Urinary bladder (tissue), 4 donors: ENCODE results near the gene ACCSL. TPM values are rescaled to one million over a fixed set of nuclear protein-coding genes. Genes with fewer than 3 reads are reported as not detected.
A peak's percentile ranks its signal among the peaks of the same experiment; 100 is the strongest.

Experiments
- DNase-seq: peaks from one replicate; pipeline ENCODE4 v3.0.0-alpha.2; 2015; ENCODE audit errors: extremely low spot score
- H3K27ac ChIP-seq: one replicate; pipeline ENCODE4 v1.5.1; 2013; ENCODE audit warnings: low read depth, mild to moderate bottlenecking, moderate library complexity
- H3K36me3 ChIP-seq: one replicate; pipeline ENCODE4 v1.6.1; 2013; ENCODE audit warnings: mild to moderate bottlenecking, moderate library complexity; ENCODE audit not compliant: insufficient read depth
- H3K4me1 ChIP-seq: one replicate; pipeline ENCODE4 v1.6.1; 2013; ENCODE audit warnings: mild to moderate bottlenecking, moderate library complexity; ENCODE audit not compliant: insufficient read depth
- H3K4me3 ChIP-seq: one replicate; pipeline ENCODE4 v1.5.1; 2013; ENCODE audit warnings: low read depth, low read length
- WGBS: extraction: QIAGEN DNeasy Blood & Tissue Kit; methylation state at CpG from one replicate; pipeline ENCODE4 v1.1.7; 2013; 5-methylcytosine and 5-hydroxymethylcytosine counted together
- polyA plus RNA-seq: library from polyadenylated mRNA; stranded (reverse); fragments of 200-250 nt; gene quantifications from one replicate; pipeline ENCODE4 v1.2.3, GENCODE V29; 2013
- total RNA-seq: library from RNA; depleted of rRNA; stranded (reverse); fragments of >200 nt; gene quantifications from one replicate; pipeline ENCODE4 v1.2.3, GENCODE V29; 2014
- donor health status: healthy with polysubstance abuse.
- donor health status: healthy.

Gene ACCSL
- total and polyA plus RNA-seq, 2 donors: not detected

- Histone ChIP-seq H3K4me1 (no peaks in the 10 kb centered on the region), H3K4me3 (no peak overlapping the region), H3K36me3 (peaks cover 2% of the 10 kb centered on the region), H3K27ac (no peak overlapping the region)
- DNase-seq: no peak
- 89% methylated on average over 4 of the region's 4 CpGs for WGBS
These were observed 34.9 kb downstream of the ACCSL start for GRCh38 chr11:44082645-44083044.

- Histone ChIP-seq H3K27ac (no peak overlapping the region), H3K4me1 (no peaks in the 10 kb centered on the region), H3K4me3 (no peak overlapping the region), H3K36me3 (peaks cover 2% of the 10 kb centered on the region)
- WGBS: 90% methylated on average over 10 of the region's 10 CpGs
- no peak for DNase-seq
These were observed 35.7 kb downstream of the ACCSL start for GRCh38 chr11:44083433-44083832.

GRCh38 chr11:44083906-44084305, 36.1 kb downstream of the ACCSL start:
- no peak for DNase-seq
- 54% methylated on average over 5 of the region's 5 CpGs for WGBS
- Histone ChIP-seq H3K4me1 (no peaks in the 10 kb centered on the region), H3K36me3 (peaks cover 2% of the 10 kb centered on the region), H3K4me3 (no peak overlapping the region), H3K27ac (no peak overlapping the region)

GRCh38 chr11:44085330-44085729, 37.5 kb downstream of the ACCSL start:
- no peak overlapping the region for H3K4me3 ChIP-seq
- no peak overlapping the region for H3K27ac ChIP-seq
- 97% methylated on average over 1 of the region's 1 CpG for WGBS
- DNase-seq: no peak
- peaks cover 2% of the 10 kb centered on the region for H3K36me3 ChIP-seq
- H3K4me1 ChIP-seq: no peaks in the 10 kb centered on the region

GRCh38 chr11:44088377-44088776, 40.6 kb downstream of the ACCSL start:
- DNase-seq: no peak
- Histone ChIP-seq H3K36me3 (peaks cover 2% of the 10 kb centered on the region), H3K27ac (no peak overlapping the region), H3K4me1 (no peaks in the 10 kb centered on the region), H3K4me3 (no peak overlapping the region)
- 90% methylated on average over 4 of the region's 4 CpGs for WGBS

- 85% methylated on average over 4 of the region's 4 CpGs for WGBS
- Histone ChIP-seq H3K4me3 (no peak overlapping the region), H3K4me1 (no peaks in the 10 kb centered on the region), H3K27ac (no peak overlapping the region), H3K36me3 (peaks cover 2% of the 10 kb centered on the region)
- DNase-seq: no peak
These were observed 41.1 kb downstream of the ACCSL start for GRCh38 chr11:44088871-44089270.

- H3K27ac ChIP-seq: no peak overlapping the region
- no peaks in the 10 kb centered on the region for H3K4me1 ChIP-seq
- no peak for DNase-seq
- H3K4me3 ChIP-seq: no peak overlapping the region
- WGBS: 88% methylated on average over 1 of the region's 1 CpG
- peaks cover 2% of the 10 kb centered on the region for H3K36me3 ChIP-seq
These were observed 42.8 kb downstream of the ACCSL start for GRCh38 chr11:44090539-44090938.

- peaks cover 2% of the 10 kb centered on the region for H3K36me3 ChIP-seq
- no peak overlapping the region for H3K27ac ChIP-seq
- peak; percentile 65 for DNase-seq
- 28% methylated on average over 11 of the region's 11 CpGs for WGBS
- H3K4me1 ChIP-seq: no peaks in the 10 kb centered on the region
- H3K4me3 ChIP-seq: no peak overlapping the region
These were observed 46.6 kb downstream of the ACCSL start for GRCh38 chr11:44094260-44094868.

GRCh38 chr11:44095506-44096359, 48.0 kb downstream of the ACCSL start, which contains the start of gene EXT2:
Gene EXT2, plus strand, starts transcription at chr11:44095678. Its CDS starts 12,035 bp downstream, at chr11:44107713.
- Histone ChIP-seq H3K27ac (peak within 1 kb of the TSS; percentile 56), H3K36me3 (peaks cover 2% of the 10 kb centered on the region), H3K4me3 (peak within 1 kb of the TSS; percentile 94), H3K4me1 (no peaks in the 10 kb centered on the region)
- DNase-seq: peak; percentile 36
- WGBS: under 1% methylated on average over 83 of the region's 83 CpGs

- 14% methylated on average over 18 of the region's 18 CpGs for WGBS
- H3K27ac ChIP-seq: no peak overlapping the region
- no peak for DNase-seq
These were observed 48.8 kb downstream of the ACCSL start for GRCh38 chr11:44096360-44097185.

GRCh38 chr11:44097821-44098220, 50.0 kb downstream of the ACCSL start:
- Histone ChIP-seq H3K36me3 (no peaks in the 10 kb centered on the region), H3K4me1 (no peaks in the 10 kb centered on the region), H3K4me3 (no peak overlapping the region), H3K27ac (no peak overlapping the region)
- WGBS: 91% methylated on average over 2 of the region's 2 CpGs
- no peak for DNase-seq

More at GRCh38 chr11:44096360-44097185, 48.8 kb downstream of the ACCSL start:
- Histone ChIP-seq H3K4me1 (no peaks in the 10 kb centered on the region), H3K4me3 (peak overlapping the region; percentile 94), H3K36me3 (peaks cover 2% of the 10 kb centered on the region)

- Histone ChIP-seq H3K27ac (no peak overlapping the region), H3K4me1 (no peaks in the 10 kb centered on the region), H3K4me3 (no peak overlapping the region), H3K36me3 (no peaks in the 10 kb centered on the region)
- no peak for DNase-seq
- 90% methylated on average over 2 of the region's 2 CpGs for WGBS
These were observed 53.3 kb downstream of the ACCSL start for GRCh38 chr11:44101098-44101497.

- Histone ChIP-seq H3K4me3 (no peak overlapping the region), H3K27ac (no peak overlapping the region), H3K4me1 (no peaks in the 10 kb centered on the region), H3K36me3 (no peaks in the 10 kb centered on the region)
- WGBS: 93% methylated on average over 5 of the region's 5 CpGs
- DNase-seq: no peak
These were observed 56.9 kb downstream of the ACCSL start for GRCh38 chr11:44104481-44105294.
